Peyer's patch (tissue), 4 donors: ENCODE results near the gene SMAD6.

Experiments used
- CTCF ChIP-seq, 6 experiments: fragments of 450-650 bp in 4 of 6; fragments of 200-600 bp in 2 of 6; sonication (generic) in 1 of 6; IDR thresholded peaks; one replicate each; pipeline ENCODE4 v1.5.1; 2017 to 2019; ENCODE audit warnings: antibody characterized with exemption in 6 of 6, mild to moderate bottlenecking in 3 of 6, moderate library complexity in 1 of 6
- POLR2A ChIP-seq, 2 donors: fragments of 450-650 bp; IDR thresholded peaks; one replicate each; pipeline ENCODE4 v1.5.1; 2017; ENCODE audit warnings: antibody characterized with exemption in 2 of 2, mild to moderate bottlenecking in 2 of 2, moderate library complexity in 2 of 2

GRCh38 chr15:66670175-66670574, 31.9 kb upstream of the SMAD6 start:
- TF ChIP-seq CTCF (IDR thresholded peaks at IDR 0.05) (no peak), POLR2A (IDR thresholded peaks at IDR 0.05) (no peak)
